Stimulated activated naive CD8-positive, alpha-beta T cell treated with anti-CD3 and anti-CD28 coated beads, Interleukin-15, Interleukin-2, amounts not matched to agents 100 U/mL and 50 U/mL, for 24 hours (primary cell): Measurements from ENCODE around the gene VCAN.

Source experiments
- ATAC-seq: fragments of 150-1000 bp; cut with Tn5 transposase; one replicate; pipeline ENCODE4 v1.10.0; 2021
- DNase-seq: peaks from one replicate; pipeline ENCODE4 v3.0.0; 2021

The VCAN gene

GRCh38 chr5:83564069-83564749 is 92.7 kb downstream of the VCAN start:
- DNase-seq (no peak), ATAC-seq (no peak)

DNA sequence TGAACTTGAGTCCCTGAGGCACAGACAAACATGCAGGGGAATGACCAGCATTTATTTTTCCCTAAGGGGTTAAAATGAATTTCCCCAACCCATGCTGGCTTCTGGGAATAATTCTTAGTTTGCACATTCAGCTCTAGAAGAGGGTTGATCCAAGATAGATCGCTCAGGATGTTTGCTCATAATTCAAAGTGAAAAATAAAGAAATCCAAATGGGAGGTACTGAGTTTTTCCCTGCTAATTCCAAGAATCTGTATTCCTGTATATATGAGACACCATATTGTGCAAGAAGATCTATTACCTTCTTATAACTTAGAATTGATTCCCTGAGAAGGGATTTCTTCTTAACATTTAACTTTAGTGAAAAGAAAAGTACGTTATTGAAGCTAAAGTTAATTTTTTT is 96.2 kb downstream of the VCAN start:
- DNase-seq (no peak), ATAC-seq (no peak)

DNA sequence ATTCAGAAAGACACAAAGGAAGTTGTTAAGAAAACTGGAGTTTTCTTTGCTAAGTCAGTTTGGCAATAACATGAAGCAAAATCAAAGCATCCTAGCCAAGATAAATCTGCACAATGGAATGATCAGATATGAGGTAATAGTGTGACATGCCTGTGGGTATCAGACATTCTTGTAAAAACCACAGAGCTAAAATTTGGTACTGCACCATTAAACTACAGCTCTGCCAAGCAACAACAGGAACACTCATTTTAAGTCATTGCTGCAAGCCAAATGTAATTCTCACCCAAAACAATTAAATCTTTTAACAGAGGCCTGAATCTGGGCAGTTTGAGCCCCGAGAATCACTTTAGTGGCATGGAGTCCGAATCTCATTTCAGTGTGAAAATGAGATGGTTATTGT is 96.6 kb downstream of the VCAN start:
- ATAC-seq = no peak
- DNase-seq = no peak

DNA sequence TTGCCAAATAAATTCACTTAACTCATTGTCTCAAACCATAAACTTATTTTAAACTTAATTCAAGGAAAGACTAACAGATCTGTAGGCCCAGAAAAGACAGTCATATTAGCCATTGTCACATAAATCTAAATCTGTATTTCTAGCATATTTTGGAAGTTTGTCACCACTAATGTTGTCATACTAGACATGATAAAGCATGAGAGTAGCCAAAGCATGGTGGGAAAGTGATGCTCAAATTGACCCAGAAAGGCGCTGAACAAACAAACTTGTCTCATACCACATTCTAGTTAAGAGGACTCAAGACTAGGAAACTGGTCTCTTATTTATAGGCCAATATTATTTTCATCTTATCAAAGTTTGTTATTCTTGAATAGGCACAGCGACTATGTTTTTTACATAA is 99.4 kb downstream of the VCAN start:
- DNase-seq = no peak
- no peak for ATAC-seq

- ATAC-seq = no peak
- no peak for DNase-seq
These were observed 100.7 kb downstream of the VCAN start for GRCh38 chr5:83572271-83572670.

DNA sequence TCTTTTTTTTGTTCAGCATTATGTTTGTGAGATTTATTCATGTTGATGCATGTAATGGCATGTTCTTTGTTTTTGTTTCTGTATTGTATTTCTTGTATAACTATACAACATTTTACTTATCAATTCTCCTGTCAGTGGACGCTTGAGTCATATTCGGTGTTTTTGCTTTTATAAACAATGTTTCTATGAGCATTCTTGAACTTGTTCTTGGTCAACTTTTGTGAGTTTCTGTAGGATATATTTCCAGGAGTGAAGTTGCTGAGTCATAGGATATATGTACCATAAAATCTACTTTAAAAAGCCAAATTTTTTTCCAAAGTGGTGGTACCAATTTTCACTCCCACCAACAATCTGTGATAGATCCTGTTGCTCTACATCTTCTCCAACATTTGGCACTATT is 104.8 kb downstream of the VCAN start:
- ATAC-seq (no peak), DNase-seq (no peak)

DNA sequence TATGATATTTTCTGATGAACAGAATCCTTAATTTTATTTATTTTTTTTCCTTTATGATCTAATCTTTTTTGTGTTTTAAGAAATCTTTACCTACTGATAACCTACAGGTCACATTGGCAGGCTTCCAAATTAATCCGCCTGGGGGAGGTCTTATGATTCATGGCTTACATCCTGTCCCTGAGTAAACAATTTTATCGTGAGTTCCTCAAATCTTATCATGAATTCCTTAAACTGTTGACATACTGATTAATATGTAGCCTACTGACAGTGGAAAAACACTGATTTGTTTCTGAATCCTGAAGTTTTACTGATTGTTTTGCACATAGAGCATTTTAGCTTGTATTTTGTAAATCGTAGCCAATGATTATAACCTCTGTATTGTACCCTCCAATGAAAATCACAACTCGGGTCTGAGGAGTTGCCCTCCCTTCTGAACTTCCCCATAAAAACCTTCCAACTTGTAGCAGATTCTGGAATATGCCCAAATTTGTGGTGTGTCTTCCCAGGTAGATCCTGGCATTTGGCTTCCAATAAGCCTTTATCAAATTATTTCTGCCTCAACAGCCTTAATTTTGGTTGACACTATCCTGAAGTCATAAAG is 105.6 kb downstream of the VCAN start:
- DNase-seq = no peak

DNA sequence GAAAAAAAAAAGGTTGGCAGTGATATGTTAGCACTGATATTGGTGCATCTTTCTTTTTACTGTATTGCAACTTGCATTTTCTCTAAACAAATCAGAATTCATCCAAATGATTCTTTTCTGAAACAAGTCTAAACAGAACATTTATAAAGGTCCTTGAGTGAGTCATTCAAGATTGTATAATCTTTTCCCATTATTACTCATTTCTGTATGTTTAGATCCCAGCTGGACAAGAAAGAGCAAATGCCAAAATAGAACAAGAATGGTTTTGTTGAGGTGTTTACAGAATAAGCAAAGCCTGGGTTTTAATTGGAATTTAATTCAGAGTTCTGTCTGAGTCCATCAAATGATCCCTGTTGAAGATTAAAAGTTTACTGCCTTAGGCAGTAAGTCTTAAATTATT is 112.3 kb downstream of the VCAN start:
- no peak for DNase-seq

More for the DNA sequence above, 105.6 kb downstream of the VCAN start:
- ATAC-seq = no peak

GRCh38 chr5:83586874-83587776 is 115.6 kb downstream of the VCAN start:
- DNase-seq (no peak), ATAC-seq (no peak)

More for the DNA sequence above, 112.3 kb downstream of the VCAN start:
- ATAC-seq = no peak

DNA sequence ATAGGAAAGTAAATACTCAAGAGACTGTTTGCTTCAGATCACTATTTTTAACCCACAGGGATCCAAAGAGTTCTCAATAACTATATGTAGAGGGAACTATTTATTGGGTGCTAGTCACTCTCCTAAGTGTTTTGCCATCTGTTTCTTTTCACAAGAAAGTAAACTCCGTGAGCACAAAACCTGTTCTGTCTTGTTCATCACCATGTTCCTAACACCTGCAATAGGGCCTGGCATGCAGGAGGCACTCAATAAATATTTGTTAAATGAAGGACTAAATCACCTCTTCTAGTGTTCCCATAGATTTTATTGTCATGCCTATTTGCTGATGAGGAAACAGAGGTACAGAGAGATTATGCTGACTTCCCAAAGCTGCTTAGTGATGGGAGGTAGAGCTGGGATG is 118.2 kb downstream of the VCAN start:
- no peak for ATAC-seq
- DNase-seq = no peak

DNA sequence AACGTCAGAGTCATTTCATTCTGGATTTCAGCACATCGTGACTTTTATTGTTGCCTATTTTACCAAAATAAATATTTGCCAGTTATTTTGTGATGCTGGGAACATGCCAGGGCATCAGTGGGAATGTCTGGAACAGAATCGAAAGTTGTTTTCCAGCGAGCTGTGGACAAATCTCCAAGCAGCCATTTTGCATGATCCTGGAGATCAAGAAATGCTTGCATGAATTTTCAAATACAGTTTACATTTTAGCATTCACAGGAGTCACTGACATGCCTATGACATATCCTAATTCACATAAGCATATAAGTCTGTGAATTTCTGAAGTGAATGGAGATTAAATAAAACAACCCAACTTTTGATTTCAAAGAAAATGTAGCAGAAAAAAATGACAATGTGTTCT is 119.4 kb downstream of the VCAN start:
- no peak for ATAC-seq

GRCh38 chr5:83595217-83595616 is 123.7 kb downstream of the VCAN start:
- ATAC-seq (no peak), DNase-seq (no peak)

More for the DNA sequence above, 119.4 kb downstream of the VCAN start:
- no peak for DNase-seq

DNA sequence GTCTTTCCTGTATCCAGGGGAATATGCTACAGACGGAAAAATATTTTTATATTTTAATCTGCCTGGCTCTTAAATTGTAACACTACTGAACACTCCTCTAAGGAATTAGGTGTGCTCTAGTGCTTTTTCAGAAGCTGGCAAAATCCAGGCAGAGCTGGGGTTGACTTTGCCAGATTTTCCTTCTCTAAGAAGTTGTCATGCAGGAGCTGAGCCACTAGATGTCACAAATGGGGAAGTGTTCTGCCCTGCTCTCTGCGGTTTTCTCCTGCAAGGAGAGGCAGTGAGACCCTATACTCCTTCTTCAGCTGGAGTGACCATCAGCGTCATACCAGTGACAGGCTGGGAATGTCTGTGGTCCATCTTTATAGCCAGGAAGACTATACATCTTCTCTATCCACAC is 136.6 kb downstream of the VCAN start:
- DNase-seq (no peak), ATAC-seq (no peak)

GRCh38 chr5:83614841-83615240 is 143.3 kb downstream of the VCAN start:
- ATAC-seq (no peak), DNase-seq (no peak)

- DNase-seq (no peak), ATAC-seq (no peak)
These were observed 156.8 kb downstream of the VCAN start for GRCh38 chr5:83628360-83628759.
